NAMALWA (cell line): Measurements from ENCODE around the gene IFT122.

Source experiments
- DNase-seq: peaks from one replicate; pipeline ENCODE4 v3.0.0-alpha.2; 2015; ENCODE audit warnings: low spot score

Gene IFT122

DNA sequence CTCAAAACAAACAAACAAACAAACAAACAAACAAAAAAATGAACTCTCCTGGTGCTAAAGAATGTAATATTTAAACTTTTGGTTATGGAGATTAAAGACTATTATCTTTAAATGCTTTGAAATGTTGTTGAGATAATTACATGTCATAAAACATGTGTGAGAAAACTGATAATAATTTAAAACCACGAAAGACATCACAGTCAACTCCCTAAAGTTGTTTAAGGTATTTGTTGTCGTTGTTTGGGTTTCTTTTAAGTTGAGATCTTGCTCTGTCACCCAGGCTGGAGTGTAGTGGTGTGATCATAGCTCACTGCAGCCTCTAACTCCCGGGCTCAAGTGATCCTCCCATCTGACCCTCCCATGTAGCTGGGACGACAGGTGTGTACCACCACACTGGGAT lies 23.6 kb upstream of the IFT122 start:
- no peak for DNase-seq

DNA sequence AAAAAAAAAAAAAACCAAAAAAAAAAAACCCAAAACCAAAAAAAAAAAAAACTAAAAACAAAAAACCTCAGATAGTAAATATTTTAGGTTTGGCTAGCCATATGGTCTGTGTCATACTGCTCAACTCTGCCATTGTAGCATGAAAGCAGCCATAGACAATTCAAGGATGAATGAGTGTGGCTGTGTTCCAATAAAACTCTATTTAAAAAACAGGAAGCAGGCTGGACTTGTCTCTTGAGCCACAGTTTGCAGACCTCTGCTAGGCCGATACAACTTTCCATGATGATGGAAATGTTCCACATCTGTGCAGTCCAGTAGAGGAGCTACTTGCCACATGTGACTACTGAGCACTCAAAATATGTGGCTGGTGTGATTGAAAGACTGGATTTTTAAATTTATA lies 22.7 kb upstream of the IFT122 start:
- no peak for DNase-seq

DNA sequence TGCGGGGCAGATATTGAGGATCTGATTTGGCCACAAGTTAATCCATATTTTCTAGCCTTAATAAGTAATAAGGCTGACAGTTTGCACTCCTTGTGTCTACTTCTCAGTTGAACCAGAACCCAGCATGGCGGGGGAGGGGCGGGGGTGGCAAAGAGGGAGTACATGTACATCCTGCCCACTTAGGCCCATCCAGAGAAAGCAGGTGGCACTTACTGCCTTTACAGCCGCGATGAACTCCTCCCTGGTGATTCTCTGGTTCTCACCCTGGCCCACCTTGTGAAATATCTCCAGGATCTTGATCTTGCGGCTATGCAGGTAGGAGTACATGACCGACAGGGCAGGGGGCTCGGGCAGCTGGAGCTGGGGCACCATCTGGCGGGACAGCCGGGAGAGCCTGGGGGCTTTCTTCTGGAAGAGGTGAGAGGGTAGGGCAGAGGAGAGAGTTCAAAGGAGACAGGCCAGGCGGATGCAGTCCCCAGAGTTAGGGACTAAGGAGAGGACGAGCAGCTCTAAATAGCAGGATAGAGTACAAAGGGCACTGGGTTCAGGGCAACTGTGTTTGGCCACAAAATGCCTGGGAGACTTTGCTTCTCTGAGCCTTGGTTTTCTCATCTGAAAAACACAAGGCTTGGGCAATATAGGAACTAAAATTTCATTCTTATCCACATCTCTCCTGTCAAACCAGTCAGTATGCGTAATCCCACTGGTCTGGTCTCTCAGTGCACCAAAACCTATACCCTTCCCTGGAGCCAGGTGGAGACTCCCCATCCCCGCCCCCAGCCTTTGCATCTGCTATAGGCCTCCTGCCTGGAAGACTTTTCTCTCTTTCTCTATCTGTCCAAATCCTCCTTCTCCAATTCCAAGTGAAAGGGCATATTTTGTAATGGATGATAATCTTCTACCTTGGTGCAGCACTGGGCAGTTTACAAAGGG lies 21.7 kb upstream of the IFT122 start:
- DNase-seq, result no peak

DNA sequence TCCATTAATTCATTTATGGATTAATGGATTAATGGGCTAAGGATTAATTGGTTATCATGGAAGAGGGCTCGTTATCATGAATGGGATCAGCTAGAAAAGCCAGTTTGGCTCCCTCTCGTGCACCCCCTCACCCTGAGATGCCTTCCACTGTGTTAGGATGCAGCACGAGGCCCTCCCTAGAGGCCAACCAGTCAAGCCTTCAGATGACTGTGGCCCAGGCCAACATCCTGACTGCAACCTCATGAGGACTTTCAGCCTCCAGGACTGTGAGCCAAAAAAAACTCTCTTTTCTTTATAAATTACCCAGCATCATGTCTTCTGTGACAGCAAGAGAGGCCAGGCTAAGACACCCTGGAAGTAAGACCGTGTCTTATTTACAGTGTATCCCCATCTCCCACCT lies 20.5 kb upstream of the IFT122 start:
- DNase-seq, result no peak

DNA sequence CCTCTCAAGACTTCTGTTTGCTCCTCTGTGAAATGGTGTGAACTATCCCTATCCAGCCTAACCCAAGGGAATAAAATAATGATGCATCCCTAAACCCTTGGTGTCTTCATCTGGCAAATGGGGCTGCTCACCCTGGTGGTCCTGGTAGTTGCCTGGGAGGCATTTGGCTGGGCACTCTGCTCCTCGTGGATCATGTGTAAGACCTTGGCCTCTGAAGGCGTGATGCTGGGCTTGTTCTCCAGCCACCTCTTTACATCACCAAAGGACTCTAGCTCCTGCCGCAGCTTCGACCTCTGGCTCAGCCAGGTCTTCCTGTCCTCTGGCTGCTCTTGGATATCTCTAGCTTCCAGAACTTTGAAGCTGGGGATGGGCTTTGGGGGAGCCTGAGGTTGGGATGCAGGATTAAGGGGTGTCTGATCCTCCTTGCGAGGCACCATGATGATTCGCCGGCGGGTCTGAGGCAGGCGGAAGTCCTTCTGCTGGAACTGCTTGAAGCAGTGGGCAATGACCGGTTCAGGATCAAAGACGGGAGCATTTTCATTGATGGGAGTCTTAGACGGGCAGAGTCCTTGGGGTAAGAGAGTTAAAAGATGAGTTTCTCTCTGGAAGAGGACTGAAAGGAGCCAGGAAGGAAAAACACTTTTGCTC lies 18.7 kb upstream of the IFT122 start:
- DNase-seq, result no peak

DNA sequence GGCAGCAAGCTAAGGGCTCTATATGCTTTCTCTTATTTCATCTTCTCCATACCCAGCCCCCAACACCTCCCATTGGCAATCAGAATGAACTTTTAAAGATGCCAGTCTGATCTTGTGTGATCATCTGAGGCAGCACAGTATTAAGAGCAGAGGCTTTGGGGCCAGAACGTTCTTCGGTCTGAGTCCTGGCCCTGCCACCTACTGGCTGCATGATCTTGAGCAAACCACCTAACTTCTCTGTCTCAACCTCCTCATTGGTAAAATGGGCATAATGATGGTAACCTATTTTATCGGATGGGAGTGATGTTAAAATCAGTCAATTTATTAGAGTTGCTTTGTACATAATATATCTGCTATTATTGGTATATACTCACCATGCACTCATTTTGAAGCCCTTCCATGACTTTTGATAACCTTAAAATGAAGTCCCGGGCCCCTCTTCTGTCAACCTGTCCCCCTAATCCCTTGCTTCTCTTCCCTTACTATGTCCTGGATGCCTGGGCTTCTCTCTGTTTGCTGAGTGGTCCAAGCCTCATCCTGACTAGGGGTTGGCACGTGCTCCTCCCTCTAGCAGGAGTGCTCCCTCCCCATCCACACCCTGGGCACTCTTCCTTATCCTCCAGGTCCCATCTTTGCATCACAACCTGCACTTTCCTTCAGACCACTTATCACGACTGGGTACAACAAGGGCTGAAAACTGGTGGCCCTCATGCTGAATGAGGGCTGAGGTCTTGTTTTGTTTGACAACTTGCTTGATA lies 17.9 kb upstream of the IFT122 start:
- no peak for DNase-seq

DNA sequence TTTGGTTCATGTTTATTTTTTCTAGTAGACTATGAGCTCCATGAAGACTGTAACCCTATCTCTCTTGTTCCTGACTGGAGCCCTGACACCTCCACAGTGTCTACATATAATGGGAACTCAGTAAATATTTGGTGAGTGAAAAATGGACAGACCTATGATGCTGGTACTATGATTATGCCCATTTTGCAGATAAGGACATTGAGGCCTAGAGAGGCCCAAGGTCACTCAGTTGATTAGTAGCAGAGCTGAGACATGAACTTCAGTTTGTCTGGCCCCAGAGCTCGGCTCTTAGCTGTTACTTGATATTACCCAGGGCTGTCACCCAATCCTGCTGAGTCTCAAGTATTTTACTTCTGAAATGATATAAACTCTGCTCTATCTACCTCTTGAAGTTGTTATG lies 17.1 kb upstream of the IFT122 start:
- no peak for DNase-seq

DNA sequence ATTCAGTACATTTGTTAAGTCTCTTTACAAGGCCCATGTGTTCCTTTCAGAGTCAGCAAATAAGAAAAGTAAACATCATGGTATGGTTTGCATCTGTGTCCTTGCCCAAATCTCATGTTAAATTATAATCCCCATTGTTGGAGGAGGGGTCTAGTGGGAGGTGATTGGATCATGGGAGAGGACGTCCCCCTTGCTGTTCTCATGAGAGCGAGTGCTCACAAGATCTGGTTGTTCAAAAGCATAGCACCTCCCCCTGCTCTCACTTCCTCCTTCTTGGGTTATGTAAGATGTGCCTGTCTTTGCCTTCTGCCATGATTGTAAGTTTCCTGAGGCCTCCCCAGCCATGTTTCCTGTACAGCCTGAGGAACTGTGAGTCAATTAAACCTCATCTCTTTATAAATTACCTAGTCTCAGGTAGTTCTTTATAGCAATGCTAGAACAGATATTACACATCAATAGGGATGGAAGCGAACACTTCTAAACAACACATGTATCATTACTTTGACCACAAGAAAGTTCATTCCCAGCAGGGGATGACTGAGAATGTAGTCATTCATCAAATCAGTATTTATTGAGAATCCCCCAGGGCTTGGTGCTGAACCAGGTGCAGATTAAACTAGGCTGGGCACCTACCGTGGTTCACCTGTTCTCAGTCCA lies 15.7 kb upstream of the IFT122 start:
- DNase-seq, result peak; percentile 79

DNA sequence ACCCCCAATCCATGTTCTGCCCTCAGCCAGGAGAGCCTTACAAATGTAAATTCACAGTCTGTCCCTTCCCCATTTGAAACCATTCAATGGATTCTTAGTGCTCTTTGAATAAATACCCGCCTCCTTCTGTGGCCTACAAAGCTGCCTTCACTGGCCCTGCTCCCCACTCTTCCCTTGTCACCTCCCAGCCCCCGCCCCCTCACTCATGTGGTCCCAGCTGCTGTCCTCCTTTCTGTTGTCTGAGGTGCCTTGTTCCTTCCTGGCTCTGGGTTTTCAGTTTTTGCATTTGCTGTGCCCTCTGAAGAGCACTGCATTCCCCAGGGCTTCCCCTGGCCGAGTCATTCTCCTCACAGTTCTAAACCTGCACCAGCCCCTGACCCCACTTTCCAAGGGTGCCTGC lies 14.8 kb upstream of the IFT122 start:
- DNase-seq, result no peak

DNA sequence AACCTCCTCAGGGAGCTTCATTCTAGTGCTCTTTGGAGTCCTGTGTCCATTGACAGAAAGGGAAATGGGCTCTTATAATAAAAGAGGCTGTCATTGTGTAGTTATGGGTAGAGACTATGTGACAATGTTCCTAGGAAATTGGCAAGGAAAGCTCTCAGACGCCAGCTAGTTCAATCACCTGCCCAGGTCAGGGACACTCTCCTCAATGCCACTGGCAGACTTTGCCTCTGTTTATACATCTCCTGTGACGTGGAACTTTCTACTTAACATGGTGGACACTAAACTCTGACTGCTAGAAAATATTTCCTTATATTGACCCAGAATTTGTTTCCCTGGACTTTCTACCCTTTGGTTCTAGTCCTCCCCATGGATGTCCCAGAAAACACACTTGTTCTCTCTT lies 14.4 kb upstream of the IFT122 start:
- DNase-seq, result no peak

DNA sequence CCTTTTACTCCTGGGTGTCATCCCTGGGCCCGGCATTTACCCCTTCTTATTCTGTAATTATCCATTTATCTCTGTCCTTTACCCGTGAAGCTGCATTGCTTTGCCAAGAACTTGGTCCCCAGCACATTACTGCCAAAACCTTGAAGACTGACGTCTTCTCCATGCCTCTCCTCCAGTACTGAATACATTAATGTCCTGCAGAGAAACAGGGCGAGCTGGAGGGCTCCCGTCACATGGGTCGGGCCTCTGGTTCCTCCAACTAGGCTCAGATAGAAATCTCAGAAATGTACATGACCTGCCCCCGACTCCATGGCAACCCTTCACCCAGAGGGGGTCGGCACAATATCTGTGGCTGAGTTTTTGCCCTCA lies 12.0 kb upstream of the IFT122 start:
- no peak for DNase-seq

DNA sequence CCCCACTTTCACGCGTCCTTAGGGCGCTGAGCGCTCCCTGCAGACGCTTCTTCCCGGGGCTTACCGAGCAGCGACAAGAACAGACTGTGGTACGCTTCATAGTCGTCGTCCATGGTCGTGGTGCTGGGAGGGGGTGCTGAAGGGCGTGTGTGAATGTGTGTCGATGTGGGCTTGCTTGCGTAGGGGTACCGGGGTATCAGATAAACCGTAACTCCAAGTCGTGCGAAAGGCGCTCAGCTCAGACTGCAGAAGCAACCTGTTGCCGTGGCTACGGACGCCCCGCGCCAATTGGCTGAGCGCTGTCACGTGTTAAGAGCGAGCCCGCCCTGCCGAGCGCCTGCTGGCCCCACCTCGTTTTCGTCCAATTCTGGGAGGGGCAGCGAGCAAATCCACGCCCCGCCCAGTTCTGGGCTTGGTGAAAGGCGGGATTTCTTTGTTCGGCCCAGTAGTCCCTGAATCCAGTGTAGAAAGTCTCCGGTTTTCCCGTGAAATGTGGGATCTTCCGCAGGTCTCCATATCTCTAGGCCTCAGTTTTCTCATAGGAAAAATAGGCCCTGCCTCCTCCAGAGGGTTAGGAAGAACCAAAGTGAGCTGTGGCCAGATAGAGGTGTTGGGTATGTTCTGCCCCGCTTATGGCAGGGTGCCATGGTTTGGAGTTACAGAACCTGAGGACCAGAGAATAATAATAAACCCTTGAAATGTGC lies 11.5 kb upstream of the IFT122 start, which contains the start of gene EFCAB12:
TSS of gene EFCAB12 (minus strand) at position 261 of the 704 bp plus-strand sequence. CDS start at position 113, 148 bp downstream.
- DNase-seq, result peak; percentile 89

DNA sequence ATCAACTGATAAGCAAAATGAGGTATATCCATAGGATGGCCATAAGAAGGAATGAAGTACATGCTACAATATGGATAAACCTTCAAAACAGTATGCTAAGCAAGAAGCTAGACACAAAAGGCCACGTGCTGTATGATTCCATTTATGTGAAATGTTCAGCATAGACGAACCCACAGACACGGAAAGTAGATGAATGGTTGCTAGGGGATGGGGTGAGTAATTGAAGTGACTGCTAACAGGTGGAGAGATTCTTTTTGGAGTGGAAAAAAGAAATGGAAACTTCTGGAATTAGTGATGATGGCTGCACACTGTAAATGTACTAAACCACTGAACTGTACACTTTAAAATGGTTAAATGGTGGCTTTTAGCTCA lies 11.0 kb upstream of the IFT122 start:
- no peak for DNase-seq

DNA sequence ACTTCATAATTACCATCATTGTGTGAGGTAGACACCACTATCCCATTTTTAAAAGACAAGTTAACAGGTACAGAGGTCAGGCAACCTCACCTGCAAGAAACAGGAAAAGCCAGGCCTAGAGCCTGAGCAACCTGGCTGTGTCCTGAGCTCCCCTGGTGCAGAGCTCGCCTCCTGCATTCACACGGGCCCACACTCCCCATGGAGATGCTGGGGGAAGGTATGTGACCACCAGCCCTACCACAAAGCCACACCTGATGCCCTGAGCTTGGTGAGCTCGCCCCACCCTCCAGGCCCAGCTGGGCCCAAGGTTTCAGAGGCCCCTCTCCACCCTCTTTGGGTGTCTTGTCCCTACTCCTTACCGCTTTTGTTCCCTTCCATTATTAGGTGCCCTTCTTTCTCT lies 10.4 kb upstream of the IFT122 start:
- DNase-seq, result no peak

DNA sequence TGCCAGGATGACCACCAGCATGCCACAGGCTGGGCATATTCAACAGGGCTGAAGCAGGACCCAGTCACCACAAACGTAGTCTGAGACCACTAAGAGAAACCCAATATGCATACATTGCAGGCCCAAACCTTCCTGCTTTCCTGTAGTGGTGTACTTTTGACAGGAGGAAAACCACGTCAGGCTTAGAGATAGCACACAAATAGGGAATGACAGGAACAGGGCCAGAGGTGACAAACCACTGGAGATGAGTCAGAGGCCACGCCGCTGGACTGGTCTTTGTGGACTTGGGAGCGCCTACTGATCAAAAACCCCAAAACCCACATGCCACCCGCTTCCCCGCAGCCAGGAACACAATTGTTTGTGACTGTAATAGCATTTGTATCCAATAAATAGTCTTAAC lies 8.0 kb upstream of the IFT122 start:
- no peak for DNase-seq

DNA sequence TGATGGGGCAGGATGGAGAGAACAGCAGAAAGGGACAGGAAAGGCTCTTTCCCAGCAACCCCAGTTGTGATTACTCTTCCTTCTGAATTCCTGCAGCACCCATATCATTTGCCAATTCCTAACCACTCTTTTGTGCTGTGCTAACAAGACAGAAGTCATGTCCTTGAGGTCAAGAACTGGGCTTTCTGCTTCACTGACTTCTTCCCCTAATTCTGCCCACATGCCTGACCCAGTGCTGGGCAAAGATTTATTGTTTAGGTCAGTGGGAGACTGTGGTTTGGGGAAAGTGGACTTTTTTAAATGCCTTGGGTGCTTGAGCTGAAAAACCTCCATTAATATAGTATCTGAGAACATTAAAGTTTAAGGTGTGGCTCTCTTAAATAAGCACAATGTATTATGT lies 7.4 kb upstream of the IFT122 start:
- no peak for DNase-seq

DNA sequence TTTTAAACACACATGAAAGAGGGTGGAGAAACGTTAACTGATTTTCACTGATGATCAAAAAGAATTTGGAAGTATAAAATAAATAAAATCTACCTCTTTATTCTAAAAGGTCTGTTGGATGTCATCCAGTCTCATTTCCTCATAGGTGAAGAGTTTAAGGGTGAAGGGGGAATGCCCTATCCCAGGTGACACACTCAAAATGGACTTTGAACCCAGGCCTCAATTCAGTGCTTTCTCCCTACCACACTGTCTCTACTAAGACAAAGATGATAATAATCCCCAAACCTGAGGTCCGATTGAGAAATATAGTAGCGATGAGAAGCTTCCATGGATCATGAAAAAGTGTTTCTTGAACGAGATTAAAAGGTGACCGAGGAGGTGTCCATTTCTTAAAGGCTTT lies 6.5 kb upstream of the IFT122 start:
- no peak for DNase-seq

DNA sequence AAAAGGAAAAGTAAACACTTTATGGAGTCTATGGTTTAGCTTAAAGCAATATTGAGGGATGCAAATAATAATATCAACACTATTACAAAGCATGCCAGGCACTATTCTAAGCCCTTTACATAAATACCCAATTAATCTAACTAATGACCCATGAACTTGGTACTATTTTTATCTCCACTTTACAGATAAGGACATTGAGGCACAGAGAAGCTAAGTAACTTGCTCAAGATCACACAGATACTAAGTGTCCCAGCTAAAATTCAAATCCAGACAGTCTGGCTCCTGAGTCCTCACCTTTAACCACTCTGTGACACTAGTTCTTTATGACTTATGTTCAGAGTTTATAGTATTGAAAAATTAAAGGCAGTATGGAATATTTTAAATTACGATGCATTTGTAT lies 5.9 kb upstream of the IFT122 start:
- DNase-seq, result no peak

DNA sequence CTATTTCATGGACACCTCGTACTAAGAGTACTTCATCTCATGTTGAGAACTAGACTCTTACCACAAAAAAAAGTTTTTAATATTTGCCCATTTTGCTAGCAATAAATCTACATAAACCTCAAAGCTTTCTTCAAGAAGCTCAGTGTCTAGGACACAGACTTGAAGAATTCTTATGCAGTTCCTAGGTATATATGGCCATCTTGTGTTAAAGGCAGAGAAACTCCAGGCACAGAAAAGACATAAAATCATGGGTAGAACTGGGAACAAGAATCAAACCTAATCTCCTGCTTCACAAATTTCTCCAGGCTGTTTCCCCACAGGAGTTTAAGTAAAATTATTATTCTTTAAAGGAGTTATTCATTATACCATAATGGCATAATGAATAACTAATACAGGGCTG lies 4.7 kb upstream of the IFT122 start:
- DNase-seq, result peak; percentile 33

DNA sequence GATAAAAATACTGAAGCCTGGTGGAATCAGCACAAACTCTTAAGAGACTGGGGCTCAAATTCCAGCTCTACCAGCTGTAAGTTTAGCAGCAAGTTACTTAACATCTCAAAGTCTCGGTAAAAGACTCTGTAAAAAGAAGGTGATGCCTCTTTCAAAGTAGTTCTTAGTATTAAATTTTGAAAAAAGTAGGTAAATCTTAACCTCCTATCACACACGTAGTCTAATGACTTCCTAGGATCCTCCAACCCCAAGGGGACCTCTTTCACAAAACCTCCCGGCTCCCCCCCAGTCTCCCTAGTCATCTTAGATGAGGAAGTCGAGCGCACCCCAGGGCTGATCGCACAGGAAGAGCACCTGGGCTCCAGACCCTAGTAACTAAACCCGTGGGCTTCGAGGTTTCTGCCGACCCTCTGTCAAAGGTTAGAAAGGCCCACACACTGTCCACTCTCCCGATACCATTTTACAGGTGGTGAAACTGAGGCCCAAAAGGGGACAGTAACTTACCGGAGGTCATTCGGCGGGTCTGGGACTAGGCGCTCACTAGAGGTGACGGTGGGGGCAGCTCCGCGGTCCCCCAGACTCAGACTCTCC lies 703 bp upstream of the IFT122 start:
- peak; percentile 82 for DNase-seq

DNA sequence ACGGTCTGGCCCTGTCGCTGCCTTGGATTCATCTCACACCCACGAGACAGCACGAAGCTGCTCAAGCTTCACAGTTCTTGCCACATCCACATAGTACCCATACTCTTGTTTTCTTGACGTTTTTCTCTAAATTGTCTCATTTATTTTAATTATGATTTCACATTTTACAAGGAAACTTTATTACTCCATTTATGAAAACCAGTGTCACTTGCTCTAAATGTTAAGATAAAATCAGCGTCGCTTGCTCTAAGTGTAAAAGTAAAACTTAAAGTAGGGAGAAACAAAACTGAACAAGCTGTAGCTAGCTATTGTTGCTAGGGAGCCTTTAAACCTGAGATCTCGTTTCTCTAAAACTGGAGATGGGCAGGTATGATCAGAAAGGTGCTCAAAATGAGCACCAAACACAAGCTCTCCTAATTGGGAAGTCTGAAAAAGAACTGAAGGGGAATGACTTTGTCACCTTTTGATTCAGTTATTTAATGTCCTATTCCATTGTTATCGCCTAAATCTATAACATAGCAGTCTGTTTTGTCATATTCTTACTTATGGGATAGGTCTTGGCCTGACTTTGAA lies 680 bp downstream of the IFT122 start:
- no peak for DNase-seq
